HG02759 (cell line): Measurements from ENCODE around the gene PMS2.
"Not testable (repeated sequence)": the region's sequence is repeated elsewhere in the genome, so short reads cannot be mapped to it uniquely, and the experiment has no call there.

ENCODE experiments used
- ATAC-seq: cut with Tn5 transposase; IDR thresholded peaks from one replicate; pipeline ENCODE4 v1.9.1; 2021; ENCODE audit warnings: mild to moderate bottlenecking, moderate library complexity; ENCODE audit not compliant: unreplicated experiment

Gene PMS2

DNA sequence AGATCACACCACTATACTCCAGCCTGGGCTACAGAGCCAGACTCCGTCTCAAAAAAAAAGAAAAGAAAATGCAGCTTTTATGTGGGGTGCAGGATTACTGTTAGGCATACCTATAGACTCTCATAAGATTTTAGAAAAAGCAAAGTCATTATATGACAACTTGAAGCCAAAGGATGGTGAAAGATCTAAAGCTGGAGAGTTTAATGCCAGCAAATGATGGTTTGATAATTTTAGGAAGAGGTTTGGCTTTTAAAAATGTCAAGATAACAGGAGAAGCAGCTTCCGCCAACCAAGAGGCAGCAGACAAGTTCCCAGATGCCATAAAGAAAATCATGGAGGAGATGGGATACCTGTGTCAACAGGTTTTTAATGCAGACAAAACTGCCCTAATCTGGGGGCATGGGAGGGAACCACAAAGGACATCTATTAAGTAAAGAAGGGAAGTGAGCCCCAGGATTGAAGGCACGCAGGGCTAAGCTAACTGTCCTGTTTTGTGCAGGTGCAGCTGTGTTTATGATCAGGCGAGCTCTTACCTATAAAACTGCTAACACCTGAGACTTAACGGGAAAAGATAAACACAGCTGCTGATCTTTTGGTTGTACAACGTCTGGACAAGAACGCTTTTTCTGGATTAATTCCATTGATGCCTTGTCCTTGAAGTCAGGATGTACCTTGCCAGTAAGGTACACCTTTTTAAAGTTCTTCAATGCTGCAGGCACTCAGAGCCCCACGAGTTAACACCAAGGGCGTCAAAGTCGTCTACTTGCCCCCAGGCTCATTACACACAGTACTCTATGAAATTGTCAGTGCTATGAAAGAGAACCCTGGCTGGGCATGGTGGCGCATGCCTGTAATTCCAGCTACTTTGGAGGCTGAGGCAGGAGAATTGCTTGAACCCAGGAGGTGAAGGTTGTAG, 11.8 kb upstream of the PMS2 start:
- no peak for ATAC-seq

DNA sequence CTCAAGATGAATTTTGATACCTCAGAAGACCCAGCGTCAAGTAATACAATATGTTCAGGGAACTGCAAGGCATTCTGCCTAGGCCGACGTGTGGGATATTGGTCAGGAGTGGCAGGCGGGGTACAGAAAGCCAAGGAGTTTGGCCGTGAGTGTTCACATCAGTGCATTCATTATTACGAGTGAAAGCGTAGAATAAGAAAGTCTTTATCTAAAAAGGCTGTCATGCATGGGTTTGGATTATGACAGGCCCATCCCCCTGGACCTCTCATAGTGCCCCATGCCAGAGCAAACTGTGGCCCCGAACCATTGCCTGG, 7.8 kb upstream of the PMS2 start:
- ATAC-seq, result no peak

DNA sequence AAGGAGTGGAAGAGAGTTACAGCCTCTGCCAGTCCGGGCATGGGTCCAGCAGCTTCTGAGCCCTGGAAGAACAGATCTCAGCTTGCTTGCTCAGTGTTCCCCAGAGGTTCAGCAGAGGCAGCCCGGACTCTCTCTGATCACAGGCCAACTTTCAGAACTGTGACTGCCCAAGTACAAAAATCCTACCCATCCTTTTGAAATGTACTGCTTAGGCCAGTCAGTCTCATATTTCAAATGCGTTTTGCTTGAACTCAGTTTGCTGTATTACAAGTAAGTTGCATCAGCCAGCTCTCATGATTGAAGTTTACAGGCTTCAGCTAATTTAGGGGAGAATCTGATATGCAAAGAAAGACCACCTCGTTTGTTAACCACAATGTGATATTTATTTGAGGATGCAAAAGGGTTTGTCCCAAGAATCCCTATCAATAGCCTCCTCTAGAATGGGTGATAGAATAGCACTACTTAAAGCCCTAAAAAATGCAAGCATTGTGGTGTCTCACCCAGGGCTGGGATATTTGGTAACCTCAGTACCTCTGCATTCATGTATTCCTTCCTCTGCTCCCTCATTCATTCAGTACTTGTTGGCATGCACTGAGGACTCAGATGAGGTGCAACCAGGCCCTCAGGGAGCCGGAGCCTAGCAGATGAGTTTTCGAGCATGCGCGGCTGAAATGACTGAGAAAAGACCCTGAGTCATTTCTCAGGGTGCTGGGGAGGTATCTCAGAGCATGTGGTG, 7.2 kb upstream of the PMS2 start:
- ATAC-seq, result no peak

DNA sequence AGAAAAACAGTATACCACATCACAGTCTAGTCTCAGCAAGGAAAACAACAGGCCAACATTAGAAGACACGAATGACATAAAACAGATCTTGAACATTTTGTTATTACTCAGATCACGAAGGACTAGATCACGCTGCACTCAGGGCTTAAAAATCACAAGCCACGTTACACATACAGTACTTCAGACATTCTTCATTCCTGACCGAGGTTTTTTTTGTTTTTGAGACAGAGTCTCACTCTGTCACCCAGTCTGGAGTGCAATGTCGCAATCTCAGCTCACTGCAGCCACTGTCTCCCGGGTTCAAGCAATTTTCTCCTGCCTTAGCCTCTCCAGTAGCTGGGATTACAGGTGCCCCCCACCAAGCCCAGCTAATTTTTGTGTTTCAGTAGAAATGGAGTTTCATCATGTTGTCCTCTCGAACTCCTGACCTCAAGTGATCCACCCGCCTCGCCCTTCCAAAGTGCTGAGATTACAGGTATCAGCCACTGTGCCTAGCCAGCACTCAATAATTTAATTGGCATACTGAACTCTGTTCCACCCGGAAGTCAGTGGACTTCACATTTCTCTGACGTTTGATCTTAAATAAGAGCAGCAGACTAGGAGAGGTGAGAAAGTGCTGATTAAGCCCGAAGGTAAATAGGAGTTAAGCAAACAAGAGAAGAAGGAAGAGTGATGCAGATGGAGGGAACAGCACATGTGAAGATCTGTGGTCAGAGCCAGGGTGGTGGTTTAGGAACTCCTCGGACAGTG, 3.7 kb upstream of the PMS2 start:
- no peak for ATAC-seq

DNA sequence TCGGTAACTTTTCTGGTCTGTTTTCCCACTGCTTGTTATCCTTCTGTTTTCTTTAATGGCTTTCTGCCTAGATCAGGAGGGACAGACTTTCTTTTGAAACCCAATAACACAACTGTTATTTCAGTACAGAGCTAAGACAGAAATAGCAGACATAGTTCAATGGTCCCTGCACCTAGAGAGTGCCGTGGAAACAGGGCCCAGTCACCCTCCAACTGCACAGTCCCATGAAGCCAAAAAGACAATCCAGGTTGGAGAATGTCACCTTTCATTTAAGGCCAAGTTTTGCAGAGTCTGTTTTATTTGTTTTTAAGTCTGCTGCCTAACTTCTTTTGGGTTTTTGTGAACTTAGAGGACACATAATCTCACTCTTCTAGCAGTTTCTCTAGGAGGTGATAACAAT, 2.7 kb upstream of the PMS2 start:
- ATAC-seq, result no peak

DNA sequence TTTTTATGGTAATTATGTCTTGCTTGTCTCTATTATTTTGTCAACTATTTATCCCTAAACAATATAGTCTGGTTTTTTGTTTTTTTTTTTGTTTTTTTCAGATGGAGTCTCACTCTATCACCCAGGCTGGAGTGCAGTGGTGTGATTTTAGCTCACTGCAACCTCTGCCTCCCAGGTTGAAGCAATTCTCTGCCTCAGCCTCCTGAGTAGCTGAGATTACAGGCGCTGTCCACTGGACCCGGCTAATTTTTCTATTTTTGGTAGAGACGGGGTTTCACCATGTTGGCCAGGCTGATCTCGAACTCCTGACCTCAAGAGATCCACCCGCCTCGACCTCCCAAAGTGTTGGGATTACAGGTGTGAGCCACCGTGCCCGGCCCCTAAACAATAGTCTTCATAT, 1.5 kb upstream of the PMS2 start:
- ATAC-seq, result not testable (repeated sequence)

DNA sequence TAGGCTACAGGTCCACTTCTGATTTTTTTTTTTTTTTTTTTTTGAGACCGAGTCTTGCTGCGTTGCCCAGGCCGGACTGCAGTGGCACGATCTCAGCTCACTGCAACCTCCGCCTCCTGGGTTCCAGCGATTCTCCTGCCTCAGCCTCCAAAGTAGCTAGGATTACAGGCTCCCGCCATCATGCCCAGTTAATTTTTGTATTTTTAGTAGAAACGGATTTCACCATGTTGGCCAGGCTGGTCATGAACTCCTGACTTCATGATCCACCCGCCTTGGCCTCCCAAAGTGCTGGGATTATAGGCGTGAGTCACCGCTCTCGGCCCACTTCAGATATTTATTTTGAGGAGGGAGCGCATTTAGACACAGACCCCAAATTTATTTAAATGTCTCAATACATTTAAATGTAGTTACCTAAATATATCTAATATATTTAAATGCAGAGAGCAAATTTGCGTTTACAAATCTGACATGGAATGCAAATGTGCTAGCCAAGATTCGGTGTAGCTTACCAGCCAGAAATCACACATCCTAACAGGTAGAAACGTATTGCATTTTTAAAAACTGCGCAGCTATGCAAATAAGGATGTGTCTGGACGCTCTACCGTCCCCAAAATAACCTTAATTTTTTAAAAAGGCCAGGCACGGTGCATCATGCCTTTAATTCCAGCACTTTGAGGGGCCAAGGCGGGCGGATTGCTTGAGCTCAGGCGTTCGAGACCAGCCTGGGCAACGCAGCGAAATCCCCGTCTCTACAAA, 836 bp downstream of the PMS2 start:
- not testable (repeated sequence) for ATAC-seq

DNA sequence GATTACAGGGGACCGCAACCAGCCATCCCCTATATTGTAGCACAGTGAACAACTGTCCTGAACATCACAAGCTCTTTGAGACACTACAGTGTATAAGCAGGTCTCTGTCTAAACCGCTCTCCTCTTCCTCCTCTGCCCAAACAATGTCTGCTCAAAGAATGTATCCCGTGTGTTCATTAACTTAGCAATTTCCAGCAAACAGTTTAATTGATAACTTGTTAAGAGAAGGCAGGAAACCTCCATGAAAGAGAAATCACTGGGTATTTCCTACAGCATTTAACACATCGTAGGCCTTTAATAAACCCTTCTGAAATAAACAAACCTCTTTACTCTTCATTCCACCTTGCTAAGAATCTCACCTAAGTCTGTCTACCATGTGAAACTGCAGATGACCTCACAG, 1.5 kb downstream of the PMS2 start:
- ATAC-seq, result no peak

DNA sequence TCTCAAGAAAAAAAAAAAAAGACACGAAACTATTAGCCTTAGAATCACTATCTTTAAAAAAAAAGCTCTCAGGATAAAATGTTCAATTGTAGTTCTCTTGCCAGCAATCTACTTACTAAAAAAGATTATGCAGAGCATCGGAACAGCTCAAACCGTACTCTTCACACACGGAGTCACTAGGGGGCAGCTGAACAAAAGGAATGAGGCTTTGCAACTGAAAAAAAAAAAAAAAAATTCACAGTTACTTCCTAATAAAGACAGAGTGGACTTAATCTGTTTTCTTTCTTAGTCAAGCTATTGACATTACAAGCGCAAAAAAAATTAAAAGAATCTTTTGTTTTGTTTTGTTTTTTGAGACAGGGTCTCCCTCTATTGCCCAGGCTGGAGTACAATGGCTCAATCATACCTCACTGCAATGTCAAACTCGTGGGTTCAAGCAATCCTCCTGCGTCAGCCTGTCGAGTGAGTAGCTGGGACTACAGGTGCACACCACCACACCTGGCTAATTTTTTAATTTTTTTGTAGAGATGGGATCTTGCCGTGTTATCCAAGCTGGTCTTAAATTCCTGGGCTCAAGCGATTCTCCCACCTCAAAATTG, 11.5 kb downstream of the PMS2 start:
- no peak for ATAC-seq

DNA sequence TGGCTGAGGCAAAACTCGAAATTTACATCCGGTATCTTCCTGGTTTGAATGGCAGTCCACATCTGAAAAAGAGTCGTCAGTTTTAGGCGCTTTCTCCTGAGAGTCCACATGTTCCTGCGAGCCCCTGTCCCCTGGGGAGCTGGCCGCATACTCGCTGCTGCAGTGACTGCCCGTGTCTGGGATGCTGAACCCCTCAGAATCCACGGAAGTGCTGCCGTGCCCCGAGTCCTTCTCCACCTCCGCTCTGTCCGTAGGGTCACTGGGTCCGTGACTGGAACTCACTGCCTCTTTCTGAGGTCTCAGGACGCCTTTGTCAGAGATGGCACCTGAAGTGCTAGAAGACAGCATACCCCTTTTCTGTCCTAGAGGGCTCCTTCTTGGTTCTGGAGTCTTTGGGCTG, 21.8 kb downstream of the PMS2 start:
- not testable (repeated sequence) for ATAC-seq

DNA sequence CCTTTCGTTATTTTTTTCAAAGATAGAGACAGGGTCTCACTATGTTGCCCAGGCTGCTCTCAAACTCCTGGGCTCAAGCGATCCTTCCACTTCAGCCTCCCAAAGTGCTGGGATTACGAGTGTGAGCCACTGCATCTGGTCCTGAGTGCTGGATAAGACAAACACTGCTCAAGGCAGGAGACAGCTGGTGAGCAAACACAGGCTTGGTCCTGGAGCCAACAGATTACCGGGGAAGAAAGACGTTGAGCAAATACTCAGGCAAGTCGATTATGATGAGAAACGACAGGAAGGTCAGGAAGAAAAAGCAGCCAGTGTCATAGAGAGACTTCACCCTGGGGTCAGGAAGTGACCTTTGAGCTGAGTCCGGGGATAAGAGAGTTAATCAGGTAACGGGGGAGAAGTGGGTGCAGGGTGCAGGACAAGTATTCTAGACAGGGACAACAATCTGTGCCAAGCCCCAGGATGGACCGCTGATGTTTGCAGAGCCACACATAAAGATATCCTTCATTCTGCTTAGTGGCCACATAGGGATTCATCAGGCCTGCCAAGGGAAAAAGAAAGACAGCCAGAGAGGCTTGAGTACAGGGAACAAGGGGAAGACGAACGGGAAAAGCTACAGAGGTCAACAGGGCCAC, 29.1 kb downstream of the PMS2 start:
- not testable (repeated sequence) for ATAC-seq

DNA sequence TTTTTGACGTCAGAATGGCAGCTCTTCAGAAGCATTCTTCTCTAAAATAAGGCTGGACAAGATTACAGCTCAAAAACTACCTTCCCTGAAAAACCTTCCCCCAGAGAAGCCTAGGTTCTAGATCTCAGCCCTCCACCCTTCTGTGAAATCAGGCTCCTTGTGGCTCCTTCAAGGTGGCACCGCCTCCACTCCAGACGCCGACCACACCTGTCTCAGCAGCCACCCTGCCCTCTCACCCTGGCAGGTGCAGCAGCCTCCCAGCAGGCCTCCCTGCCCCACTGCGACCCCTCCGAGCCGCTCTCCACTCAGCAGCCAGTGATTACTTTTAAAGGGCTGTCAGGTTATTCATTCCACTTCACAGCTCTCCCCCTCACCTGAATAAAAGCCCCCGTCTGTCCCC, 35.3 kb downstream of the PMS2 start:
- ATAC-seq, result not testable (repeated sequence)

DNA sequence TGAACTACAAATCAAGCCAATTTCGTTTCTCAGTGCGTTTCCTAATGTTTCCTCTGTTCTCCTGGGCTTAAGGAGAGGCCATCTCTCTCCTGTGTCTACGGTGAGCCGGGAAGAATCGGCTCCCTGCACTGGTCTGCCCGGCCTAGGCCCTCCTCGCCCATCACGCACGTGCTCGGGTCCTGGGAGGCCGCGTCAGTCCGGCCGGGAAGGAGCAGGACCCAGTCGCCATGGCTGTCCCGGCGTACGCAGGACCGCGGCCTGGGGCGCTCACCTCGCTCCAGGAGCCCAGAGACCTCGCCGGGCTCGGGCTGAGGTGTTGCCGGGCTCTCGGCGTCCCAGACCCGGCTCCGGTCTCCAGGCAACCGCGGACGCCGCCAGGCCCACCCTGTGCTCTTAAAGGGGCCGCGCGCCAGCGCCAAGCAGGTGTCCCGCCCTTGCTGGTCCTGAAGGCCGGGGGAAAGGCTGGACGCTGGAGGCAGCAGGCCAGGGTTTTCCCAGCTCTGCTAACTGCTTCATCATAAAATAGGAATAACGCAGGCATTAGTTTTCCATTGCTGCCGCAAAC, 38.4 kb downstream of the PMS2 start, which contains the start of gene RSPH10B:
RSPH10B (minus strand) TSS at position 343 of the 565 bp plus-strand sequence. CDS start 3,573 bp downstream, outside the sequence.
- not testable (repeated sequence) for ATAC-seq

DNA sequence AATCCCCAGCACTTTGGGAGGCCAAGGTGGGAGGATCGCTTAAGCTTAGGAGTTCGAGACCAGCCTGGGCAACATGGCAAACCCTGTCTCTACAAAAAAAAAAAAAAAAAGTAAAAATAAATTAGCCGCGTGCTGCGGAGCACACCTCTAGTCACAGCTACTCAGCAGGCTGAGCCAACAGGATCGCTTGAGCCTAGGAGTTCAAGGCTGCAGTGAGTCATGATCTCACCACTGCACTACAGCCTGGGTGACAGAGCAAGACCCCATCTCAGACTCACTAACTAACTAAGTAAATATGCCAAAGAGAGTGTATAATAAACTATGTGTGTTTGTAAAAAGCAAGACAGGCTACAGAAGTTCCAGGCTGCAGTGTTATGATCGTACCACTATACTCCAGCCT, 45.0 kb downstream of the PMS2 start:
- ATAC-seq, result not testable (repeated sequence)

DNA sequence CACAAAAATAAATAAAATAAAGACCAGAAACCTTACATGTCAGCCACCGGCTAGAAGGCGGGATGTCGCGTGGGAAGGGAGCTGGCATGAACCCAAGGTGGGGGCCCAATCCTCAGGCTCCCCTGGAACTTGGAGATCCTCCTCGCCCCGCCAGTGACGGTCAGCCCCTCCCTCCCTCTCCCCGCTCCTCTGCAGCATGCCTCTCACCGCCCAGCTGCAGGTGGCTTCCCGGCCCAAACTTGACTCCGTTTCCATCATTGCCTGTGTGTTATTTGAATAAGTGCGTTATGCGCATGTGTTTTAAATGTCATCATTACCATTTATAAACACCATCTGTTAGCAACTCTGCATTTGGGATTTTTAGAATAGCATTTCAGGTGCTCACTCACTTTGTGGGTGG, 45.6 kb downstream of the PMS2 start:
- ATAC-seq, result not testable (repeated sequence)

DNA sequence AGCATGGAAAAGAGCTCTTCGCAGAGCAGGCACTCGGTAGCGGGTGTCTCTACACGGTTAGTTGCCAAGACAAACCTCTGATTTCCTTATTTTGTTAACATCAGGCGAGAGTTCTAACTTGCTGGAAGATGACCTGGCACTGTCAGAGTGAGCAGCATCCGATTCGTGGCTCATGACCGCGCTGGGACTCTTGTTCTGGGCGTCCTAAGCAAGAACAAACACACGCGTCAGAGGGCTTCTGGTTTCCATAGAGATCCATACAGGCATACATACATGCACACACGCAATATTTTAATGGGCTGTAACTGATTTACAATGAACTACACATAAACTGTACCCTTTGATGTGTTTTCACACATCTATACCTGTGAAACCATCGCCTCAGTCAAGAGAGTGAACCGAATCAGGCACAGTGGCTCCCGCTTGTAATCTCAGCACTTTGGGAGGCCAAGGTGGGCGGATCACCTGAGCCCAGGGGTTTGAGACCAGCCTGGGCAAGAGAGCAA, 73.9 kb downstream of the PMS2 start:
- not testable (repeated sequence) for ATAC-seq

DNA sequence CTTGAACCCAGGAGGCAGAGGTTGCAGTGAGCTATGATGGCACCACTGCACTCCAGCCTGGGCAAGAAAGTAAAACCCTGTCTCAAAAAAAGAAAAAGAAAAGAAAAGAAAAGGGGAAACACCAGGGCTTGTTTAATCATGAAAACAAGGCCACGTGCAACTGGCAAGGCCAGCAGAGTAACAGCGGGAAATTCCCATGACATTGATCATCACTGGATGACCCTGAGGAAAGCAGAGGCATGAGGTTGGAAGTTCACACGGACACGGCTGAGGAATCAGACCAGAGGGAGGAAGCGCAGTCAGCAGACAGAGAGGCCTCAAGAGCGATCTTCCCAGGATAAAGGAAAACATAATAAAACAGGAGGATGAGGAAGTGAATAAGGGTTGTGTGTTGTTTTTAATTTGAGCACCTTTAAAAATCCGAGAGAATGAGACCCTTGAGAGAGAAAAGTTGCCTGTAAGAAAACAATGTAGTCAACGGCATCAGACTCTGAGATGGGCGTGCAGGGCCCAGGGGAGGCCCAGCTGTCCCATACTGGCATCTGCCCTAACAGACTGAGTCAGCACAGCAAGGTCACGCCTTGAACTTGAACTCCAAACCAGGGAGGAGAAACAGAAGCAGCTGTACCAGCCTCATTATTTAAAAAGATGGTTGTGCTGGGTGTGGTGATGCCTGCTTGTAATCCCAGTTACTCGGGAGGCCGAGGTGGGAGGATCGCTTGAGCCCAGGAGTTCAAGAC, 76.8 kb downstream of the PMS2 start:
- not testable (repeated sequence) for ATAC-seq

DNA sequence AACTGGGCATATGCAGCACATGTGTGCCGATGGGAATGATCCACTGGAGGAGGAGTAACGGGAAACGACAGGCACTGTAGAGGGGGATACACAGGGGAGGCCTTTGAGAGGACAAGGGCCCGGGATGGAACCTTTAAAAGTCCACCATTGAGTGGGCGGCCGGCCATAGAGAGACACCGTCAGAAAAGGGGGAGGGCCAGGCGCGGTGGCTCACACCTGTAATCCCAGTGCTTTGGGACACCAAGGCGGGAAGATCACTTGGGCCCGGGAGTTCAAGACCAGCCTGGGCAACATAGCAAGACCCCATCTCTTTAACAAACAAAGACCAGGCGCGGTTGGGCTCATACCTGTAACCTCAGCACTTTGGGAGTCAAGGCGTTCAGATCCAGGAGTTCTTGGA, 77.6 kb downstream of the PMS2 start:
- not testable (repeated sequence) for ATAC-seq

DNA sequence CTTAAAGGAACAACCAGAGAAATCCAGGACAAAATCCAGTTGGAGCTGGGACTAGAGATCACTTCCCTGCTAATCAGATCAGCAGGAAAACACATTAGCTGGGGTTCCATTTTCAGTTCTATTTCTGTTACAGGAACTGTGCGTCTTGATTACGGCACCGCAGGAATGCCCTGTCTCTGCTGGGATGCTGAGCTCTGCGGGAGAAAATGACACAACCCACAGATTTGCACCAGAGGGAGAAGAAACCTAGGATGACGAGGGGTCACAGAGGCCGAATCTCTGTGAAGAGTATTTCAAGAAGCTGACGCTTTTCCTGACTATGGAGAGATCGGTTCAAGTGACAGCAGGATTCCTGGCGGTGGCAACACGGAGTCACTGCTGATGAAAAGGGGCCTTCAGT, 78.6 kb downstream of the PMS2 start:
- ATAC-seq, result not testable (repeated sequence)
